Testis (tissue), 2 donors: ENCODE results near the gene KCTD10.

Experiments used
- CTCF ChIP-seq, 3 experiments: fragments of 450-650 bp in 2 of 3; fragments of 200-600 bp in 1 of 3; sonication (generic) in 1 of 3; IDR thresholded peaks; one replicate each; pipeline ENCODE4 v1.5.1; 2016 to 2019; ENCODE audit warnings: antibody characterized with exemption in 3 of 3, mild to moderate bottlenecking in 2 of 3, moderate library complexity in 1 of 3
- POLR2A ChIP-seq: fragments of 450-650 bp; IDR thresholded peaks from one replicate; pipeline ENCODE4 v1.6.1; 2017; ENCODE audit warnings: antibody characterized with exemption, mild to moderate bottlenecking, moderate library complexity

GRCh38 chr12:109432431-109432830 is 44.7 kb downstream of the KCTD10 start:
- no peak for TF ChIP-seq CTCF (IDR thresholded peaks at IDR 0.05)
- no peak for TF ChIP-seq POLR2A
